GM19025 (cell line): ENCODE results near the gene DPP8.

Source experiments
- ATAC-seq: cut with Tn5 transposase; IDR thresholded peaks from one replicate; pipeline ENCODE4 v1.9.1; 2021; ENCODE audit warnings: mild to moderate bottlenecking, low read depth, moderate library complexity; ENCODE audit not compliant: unreplicated experiment

Gene DPP8

DNA sequence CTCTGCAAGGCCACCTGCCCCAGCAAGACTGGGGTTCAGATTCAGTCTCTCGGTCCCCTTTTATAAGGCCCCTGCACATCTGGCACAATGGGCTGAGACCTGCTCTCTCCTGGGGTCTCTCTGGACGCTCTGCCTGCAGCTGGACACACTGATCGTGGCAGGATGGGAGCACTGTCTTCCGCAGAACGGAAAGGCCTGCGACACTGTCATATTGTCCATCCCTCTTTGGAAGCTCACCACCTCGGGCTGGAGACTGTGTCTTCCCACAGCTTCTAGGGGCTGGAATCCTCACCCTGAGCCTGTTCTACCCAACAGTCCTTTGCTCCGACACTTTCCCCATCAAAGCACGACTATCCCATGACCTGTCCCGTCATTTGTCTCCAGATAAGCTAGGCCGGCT is 83.3 kb downstream of the DPP8 start:
- no peak for ATAC-seq

DNA sequence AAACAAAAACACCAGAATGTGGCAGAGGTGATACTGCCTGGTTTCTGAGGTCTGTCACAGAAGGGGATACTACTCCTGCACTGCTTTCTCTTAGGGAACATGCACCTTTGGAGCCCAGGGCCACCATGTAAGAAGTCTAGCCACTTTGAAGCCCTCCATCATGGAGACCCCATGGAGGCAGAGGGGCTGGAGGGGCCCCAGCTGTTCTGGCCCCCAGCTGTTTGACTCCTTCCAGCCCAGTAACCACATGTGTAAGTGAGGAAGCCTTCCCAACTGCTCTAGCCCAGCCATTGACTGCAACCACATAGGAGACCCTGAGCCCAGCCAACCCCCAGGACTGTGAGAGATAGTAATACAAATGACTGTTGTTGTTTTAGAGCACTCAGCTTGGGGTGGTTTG is 85.8 kb downstream of the DPP8 start:
- no peak for ATAC-seq

DNA sequence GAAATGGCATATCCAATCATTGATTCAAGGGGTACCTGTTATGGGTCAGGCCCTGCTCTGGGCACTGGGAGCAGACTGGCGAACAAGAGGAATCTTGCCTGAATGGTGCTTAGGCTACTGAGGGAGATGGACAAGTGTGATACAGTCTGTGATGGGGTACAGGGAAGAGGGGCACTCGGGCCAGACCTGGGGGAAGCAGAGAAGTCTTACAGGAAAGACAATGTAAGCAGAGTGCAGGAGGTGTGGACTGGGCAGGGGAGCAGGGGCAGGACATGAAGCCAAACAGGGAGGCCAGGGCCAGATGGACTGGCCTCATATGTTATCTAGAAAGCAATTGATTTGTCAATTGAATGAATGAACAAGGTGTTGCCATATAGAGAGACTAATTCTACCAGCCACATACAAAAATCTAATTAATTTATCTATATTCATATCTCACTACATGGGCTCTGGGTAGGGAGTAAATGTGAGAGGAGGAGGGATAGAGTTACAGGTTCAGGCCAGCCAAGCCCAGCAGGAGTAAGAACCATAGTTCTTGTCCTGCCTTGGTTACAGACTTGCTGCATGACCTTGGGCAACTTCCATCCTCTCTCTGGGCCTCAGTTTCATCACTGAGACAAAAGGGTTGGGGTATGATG is 91.2 kb downstream of the DPP8 start:
- no peak for ATAC-seq

DNA sequence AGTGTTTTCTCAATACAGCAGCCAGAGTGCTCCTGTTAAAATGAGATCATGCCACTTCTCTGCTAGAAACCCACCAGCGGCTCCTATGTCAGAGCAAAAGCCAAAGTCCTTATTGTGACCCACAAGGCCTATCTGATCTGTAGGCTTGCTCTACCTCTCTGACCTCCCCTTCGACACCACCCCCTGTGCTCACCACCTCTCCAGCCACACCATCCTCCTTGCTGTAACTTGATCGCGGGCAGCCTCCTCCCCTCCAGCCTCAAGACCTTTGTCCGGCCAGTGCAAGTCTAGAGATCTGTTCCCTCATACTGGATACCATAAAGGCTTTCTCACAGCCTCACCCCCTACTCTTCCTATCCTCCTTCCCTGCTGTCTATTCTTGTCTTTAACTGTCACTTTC is 92.8 kb downstream of the DPP8 start:
- ATAC-seq, result no peak

DNA sequence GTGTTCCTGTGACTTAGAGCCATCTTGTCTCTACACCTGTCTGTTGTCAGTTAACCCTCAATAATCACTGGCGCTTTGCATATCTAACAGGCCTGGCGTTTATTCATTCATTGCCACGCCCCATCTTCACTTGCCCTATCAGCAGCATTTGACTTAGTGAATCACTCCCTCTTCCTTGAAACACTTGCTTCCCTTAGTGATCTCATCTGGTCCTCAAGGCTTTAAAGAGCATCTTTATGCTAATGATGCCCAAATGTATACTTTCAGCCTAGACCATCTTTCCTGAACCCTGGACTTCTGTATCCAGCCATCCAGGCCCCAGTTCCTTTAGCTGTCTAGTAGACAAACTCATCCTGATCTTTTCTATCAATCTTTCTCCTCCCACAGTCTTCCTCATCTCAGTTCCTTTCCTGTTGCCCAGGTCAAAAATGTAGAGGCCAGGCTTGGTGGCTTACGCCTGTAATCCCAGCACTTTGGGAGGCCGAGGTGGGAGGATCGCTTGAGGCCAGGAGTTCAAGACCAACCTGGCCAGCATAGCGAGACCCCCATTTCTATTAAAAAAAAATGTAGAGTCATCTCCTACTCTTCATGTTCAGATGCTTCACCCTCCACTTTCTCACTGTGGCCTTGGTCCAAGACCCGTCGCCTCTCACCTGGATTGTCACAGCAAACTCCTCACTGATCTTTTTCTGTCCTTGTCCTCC is 93.4 kb downstream of the DPP8 start:
- ATAC-seq, result no peak

DNA sequence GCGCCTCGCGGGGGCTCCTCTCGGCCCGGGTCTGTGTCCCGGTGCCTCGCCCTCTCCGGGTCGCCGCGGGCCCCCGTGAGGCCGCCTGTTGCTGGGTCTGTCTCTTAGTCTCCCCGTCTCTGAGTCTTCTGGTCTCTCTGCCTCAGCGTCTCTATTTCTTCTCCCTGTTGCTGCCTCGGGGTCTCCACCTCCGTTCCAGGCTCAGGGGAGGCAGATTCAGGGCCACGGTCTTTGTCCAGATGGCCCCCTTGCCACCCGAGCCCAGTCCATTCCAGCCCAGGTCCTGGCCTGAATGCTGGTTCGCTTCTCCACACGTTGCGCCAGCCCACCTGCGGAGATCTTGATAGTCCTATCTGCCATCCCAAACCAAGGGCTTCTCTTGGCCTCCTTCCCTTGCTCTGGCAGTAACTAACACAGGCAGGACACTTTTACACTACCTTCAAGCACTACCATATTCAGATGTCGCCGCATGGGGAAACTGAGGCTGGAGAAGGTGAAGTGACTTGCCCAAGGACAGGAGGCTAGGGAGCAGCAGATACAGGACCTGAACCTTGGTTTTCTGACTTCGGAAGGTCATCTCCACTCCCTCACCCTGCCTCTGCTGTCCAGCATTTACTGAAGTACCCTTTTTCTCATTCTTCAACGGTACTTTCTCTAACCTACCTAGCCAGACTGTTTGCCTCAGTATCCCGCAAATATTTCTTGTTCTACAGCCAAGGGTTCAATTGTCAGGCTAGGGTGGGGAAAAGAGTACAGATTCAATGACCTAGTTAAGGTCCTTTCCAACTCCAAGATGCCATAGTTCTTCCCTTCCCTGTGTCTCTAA is 94.1 kb downstream of the DPP8 start:
- no peak for ATAC-seq

DNA sequence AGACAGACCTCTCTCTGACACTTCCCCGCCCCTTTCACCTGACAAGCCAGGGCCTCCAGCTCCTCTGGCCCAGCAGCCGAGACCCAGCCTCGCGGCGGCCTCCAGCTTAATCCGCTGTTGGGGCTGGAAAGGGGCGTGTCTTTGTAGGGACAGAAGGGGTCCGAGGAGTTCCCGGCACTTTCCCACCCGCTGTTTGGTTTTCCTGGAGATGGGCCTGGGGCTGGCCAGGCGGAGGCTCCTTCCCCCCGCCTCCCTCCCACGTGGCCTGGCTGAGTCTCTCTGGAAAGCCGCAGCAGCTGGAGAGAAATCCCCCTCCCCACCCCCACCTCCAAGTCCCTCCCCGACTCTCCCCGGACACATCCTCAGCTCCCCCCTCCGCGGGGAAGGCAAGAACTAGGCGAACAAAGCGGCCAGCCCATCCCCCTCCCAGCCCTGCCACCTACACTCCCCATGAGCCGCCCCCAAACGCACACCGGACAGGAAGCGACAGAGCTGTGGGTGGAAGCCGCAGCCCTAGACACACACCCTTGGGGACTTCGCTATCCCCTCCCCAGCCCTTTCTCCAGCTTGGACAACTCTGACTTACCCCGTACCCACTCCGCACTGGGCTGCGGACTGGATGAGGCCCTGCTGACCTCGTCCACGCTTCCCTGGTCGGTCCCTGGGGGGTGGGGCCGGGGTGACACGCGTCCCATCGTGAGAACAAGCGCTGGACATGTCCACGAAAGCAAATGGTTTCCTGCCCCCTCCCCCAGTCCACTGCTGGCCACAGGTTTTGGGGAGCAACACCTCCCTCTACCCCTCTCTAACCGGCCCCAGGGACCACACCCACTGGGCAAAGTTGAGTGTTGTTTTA is 95.9 kb downstream of the DPP8 start:
- ATAC-seq, result no peak

DNA sequence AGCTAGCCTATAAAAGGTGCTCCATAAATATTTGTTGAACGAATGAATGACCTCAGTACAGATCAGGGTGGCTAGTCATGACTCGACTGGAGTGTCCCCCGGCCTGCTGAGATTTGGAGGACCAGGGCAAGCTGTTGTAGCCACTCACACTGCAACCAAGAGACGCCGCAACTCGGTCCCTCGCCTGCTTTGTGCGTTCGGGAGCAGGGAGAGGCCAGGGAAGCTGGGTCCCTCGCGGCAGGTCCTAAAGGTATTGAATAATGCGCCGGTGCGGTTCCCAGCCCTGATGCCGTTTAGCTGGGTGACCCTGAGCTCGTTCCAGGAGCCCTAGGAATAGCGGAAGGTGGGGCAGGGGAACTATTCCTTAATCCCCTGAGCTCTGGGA is 96.5 kb downstream of the DPP8 start:
- no peak for ATAC-seq

DNA sequence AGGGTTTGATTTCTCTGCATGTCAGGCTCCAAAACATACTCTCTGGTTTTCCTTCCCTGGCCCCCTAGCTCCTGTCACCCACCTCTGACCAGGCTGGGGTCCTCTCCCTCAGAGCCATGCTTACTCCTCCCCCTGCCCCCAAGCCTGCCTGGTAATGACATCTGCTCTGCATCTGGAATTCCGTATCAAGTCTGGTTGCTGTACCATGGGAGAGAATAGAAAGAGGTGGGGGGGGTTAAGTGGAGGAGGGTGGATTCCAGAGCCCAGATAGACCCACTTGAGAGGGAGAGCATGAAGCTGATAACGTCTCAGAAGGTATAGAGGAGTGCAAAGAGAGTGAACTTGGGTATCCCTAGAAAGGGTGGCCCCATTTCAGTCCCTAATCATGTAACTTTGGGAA is 98.9 kb downstream of the DPP8 start:
- ATAC-seq, result no peak

DNA sequence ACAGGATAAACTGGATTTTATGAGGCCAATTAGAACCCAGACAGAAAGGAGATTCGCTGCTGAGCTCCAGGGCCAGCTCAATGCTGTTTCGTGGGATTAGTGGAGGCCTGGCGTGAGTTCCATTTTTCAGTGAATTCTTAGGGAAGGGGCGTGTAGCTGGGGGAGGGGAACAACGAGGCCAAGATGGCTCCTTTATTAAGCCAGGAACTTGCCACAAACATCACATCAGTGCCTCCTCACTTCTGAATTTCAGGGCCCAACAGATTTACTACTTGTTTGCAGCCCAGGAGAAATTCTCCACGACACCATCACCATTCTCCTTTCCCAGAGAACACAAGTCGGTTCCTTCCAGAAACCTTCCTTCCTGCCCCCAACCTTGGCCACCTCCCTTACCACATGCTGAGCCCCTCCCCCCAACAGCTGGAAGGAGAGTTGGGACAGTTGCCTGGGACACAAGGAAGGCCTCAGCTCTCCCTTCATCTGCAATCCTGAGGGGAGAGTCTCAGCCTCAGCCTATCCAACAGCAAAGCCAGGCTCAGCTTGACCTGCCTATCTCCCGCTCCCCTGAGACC is 100.6 kb downstream of the DPP8 start:
- ATAC-seq, result no peak

DNA sequence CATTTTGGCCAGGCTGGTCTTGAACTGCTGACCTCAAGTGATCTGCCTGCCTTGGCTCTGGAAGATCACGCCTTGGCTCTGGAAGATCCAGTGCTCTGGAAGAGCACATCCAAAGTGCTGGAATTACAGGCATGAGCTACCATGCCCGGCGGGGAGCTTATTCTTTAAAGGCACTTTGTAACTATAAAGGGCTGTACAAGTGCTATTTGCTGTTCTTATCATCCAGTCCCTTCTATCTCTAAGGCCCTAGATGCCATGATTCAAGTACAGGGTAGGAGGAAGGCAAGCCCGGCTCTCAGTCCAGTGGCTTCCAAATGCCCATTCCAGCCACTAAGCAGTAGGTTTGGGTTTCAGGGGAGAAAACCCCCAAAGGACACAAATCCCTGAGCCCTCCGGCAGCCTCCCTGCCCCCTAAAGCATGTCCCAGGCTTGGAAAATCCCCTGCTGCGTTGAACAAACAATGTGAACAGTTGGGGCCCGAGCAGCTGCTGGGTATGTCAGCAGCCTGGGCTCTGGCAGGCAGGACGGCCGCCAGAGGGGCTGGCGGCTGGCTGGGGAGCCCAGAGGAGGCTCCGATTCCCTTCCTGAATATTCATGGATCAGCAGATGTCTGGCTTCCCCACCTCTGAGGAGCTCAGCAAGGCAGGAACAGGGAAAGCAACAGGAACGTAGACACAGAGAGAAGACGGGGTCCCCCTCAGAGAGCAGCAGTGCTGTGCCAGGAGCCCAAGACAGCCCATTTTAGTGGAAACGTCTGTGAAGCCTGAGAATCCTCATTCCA is 102.5 kb downstream of the DPP8 start:
- no peak for ATAC-seq

DNA sequence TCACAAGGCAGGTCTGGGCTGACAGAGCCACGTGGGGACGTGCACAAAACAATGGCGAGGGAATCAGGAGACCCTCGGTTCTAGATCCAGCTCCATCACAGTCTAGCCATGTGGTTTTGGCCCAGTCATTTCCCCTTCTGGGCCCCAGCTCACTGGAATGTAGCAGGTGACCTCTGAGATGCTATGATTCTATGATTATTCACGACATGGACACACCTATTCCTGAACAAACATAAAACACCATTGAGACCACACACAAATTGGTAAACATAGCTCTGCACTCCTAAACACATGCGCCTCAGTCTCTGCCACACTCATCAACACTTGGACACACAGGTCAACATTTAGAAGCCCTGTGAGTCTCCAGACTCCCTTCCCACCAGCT is 103.7 kb downstream of the DPP8 start:
- ATAC-seq, result no peak

DNA sequence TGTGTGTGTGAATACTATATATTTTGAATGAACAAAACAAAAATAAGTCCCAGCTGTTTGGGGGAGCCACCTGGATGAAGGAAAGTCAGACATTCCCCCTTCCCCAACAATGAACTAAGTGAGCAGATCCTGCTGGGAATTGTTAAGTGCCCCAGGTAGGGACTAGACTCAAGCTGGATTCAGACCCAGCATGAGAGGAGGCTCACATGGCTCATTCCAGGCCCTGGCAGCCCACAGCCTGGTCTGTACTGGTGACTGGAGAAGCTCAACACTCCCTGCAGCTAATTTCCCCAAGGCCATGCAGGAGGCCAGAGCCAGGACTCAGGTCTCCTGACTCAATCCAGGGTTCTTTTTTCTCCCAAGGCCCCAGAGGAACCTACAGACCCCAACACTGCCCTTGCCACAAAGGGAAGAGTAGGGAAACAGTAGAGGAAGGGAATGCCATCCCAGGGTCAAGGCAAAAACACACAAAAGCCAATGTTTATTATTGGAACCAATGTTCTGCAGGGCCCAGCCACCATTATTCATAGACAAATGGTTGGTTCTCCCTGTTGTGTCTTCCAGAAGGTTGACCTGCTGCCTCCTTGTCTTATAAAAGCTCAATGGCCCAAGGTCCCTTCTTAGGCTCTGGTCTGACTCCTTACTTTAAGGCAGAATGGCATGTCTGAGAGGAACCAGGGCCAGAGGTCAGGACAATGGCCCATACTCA is 104.3 kb downstream of the DPP8 start:
- ATAC-seq, result no peak

DNA sequence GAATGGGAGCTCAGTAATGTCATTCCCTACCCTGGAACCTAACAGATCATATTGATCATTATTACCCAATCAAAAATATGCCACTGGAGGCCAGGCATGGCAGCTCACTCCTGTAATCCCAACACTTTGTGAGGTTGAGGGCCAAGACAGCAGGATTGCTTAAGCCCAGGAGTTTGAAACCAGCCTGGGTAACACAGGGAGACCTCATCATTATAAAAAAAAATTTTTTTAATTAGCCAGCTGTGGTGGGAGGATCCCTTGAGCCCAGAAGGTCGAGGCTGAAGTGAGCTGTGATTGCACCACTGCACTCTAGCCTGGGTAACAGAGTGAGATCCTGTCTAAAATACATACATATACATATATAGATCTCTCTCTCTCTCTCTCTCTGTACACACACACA is 104.9 kb downstream of the DPP8 start:
- no peak for ATAC-seq

DNA sequence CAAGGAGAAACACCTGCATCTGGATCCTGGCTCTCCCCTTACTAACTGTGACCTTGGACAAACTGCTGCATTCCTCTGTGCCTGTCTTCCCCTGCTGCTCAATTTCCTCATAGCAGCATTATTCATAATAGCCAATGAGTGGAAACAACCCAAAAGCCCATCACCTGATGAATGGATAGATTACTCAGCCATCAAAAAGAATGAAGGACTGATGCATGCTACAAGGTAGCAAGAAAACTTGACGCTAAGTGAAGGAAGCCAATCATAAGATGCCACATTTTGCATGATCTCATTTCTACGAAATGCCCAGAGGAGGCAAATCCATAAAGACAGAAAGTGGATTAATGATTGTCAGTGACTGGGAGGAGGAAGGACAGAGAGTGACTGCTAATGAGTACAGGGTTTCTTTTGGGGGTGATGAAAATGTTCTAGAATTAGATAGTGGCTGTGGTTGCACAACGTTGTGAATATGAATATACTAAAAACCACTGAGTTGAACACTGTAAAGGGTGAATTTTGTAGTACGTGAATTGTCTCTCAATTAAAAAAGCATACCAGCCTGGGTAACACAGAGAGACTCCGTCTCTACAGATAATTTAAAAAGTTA is 105.9 kb downstream of the DPP8 start:
- no peak for ATAC-seq

DNA sequence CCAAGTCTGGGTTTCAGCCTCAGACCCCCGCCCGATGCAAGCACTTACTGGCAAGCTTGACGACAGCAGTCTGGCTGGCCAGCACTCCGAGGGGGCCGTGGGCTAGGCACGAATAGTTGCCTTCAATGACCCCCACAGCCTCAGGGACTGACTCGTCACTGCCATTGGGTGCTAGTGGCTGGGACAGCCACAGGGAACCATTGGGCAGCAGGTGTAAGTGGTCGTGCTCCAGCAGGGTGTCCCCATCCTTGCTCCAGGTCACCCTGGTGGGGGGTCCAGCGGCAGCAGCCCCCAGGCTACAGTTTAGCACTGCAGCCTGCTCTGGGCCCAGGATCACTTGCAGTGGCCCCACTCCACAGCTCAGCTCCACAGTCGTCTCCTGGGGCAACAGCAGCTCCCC is 106.5 kb downstream of the DPP8 start:
- no peak for ATAC-seq

DNA sequence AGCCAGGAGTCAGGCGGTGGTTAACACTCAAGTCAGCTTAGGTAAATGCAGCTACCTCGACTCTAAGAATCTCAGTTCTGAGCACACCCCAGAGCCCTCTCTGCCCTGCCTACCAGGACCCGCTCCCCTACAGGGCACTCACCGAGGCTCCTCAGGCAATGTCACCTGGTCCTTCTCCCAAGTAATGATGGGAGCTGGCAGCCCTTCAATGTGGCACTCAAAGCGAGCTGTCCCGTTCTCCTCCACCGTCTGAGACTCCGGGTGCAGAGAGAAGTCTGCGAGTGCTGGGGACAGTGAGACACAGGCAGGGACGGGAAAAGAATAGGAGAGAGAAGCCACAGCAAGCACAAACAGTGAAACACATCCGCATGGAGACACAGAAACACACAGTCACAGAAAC is 107.5 kb downstream of the DPP8 start:
- no peak for ATAC-seq

DNA sequence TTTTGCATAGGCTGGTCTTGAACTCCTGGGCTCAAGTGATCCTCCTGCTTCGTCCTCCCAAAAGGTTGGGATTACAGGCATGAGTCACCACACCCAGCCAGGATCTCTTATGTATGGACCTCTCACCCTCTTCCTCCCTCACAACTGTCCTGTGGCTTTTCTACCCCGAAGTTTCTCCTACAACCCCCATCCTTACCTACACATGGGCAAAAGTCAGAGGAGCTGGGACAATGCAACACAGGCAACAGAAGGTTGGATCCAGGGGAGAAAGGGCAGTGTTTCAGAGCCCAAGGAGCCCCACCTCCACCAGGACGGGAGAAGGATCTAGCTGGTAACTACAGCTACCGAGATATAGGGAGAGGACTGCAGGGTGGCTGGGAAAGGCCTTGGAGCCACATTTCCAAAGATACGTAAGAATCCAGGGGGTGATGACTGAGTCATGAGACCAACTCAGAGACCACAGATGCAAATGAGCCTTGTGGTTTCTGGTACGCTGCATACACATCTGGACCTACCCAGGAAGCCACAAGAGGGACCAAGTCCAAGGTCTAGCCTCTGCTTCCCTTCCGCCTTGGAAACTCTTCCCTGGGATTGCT is 108.4 kb downstream of the DPP8 start:
- no peak for ATAC-seq
